Measurements from ENCODE around the gene TENM3. TPM values are rescaled to one million over a fixed set of nuclear protein-coding genes. Genes with fewer than 3 reads are reported as not detected.
A peak's percentile ranks its signal among the peaks of the same experiment; 100 is the strongest.

The TENM3 gene
- total RNA-seq, 2 experiments from 2014 or later: not detected

DNA sequence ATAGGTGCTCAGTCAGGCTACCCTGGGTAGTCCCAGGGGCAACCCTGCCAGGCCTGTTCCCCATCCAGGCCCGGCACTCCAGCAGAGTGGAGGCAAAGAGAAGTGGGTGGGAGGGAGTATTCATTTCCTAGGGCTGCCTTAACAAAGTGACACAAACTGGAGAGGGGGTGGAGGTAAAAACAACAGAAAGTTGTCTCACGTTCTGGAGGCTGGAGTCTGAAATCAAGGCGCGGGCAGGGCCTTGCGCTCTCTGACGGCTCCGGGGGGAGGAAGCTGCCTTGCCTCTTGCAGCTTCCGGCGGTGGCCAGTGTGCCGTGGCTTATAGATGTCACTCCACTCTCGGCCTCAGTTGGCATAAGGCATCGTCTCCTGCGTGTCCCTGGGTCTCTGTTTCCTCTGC lies 583.2 kb downstream of the TENM3 start:
- Histone ChIP-seq H3K4me3 (ENCODE audit: low read depth, low read length, poor library complexity, severe bottlenecking) (no peak overlapping the region), H4K20me1 (ENCODE audit: insufficient read depth, low read length) (no peaks in the 10 kb centered on the region), H3K9me2 (ENCODE audit: insufficient read depth, low read length) (no peaks in the 10 kb centered on the region), H3K27ac (ENCODE audit: low read depth, low read length, poor library complexity, severe bottlenecking) (no peak overlapping the region), H3K36me3 (ENCODE audit: insufficient read depth, low read length) (no peaks in the 10 kb centered on the region), H3K9me3 (ENCODE audit: low read length) (no peaks in the 10 kb centered on the region), H3K4me2 (ENCODE audit: low read length) (no peak overlapping the region), H2AFZ (ENCODE audit: low read length) (0 out of 2 replicates have a peak overlapping the region, but pooled peaks have one; percentile 14), H3K79me2 (ENCODE audit: insufficient read depth, low read depth, low read length) (no peaks in the 10 kb centered on the region), H3K4me1 (ENCODE audit: insufficient read depth, low read length, poor library complexity, severe bottlenecking) (no peaks in the 10 kb centered on the region)
- TF ChIP-seq, protein P1, sequence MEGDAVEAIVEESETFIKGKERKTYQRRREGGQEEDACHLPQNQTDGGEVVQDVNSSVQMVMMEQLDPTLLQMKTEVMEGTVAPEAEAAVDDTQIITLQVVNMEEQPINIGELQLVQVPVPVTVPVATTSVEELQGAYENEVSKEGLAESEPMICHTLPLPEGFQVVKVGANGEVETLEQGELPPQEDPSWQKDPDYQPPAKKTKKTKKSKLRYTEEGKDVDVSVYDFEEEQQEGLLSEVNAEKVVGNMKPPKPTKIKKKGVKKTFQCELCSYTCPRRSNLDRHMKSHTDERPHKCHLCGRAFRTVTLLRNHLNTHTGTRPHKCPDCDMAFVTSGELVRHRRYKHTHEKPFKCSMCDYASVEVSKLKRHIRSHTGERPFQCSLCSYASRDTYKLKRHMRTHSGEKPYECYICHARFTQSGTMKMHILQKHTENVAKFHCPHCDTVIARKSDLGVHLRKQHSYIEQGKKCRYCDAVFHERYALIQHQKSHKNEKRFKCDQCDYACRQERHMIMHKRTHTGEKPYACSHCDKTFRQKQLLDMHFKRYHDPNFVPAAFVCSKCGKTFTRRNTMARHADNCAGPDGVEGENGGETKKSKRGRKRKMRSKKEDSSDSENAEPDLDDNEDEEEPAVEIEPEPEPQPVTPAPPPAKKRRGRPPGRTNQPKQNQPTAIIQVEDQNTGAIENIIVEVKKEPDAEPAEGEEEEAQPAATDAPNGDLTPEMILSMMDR (conservative IDR thresholded peaks at IDR 0.05; ENCODE audit: low read length): no peak
- no peak for TF ChIP-seq EZH2phosphoT487 (IDR thresholded peaks at IDR 0.05; ENCODE audit: borderline replicate concordance, low read depth, low read length)
- BruUV-seq (replicated peaks): no TSS peak
- intact Hi-C loops (cut with micrococcal nuclease; ENCODE audit: unreplicated experiment): no loop called here
- ChIA-PET POLR2A (no interaction called here), CTCF (ENCODE audit: unreplicated experiment) (no interaction called here)
- DNase-seq (ENCODE audit: low spot score): peak; percentile 12

DNA sequence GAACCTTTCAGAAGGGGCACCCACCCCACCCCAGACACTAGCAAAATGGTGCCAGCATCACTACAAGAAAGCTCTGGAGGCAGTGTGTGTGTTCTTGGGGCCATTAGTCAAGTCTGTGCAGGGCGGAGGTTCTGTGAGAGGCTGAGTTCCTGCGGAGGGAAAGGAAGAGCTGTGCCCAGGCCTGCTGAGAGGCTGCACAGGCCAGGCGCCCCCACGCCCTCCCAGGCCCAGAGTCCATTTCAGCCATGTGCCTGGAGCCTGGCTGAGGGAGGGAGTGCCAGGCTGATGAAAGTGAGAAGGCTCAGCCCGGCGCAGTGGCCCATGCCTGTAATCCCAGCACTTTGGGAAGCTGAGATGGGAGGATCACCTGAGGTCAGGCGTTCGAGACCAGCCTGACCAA lies 584.0 kb downstream of the TENM3 start:
- Histone ChIP-seq H2AFZ (ENCODE audit: low read length) (no peak overlapping the region), H3K4me1 (ENCODE audit: insufficient read depth, low read length, poor library complexity, severe bottlenecking) (no peaks in the 10 kb centered on the region), H3K36me3 (ENCODE audit: insufficient read depth, low read length) (no peaks in the 10 kb centered on the region), H3K9me3 (ENCODE audit: low read length) (no peaks in the 10 kb centered on the region), H3K27ac (ENCODE audit: low read depth, low read length, poor library complexity, severe bottlenecking) (no peak overlapping the region), H3K4me3 (ENCODE audit: low read depth, low read length, poor library complexity, severe bottlenecking) (no peak overlapping the region), H4K20me1 (ENCODE audit: insufficient read depth, low read length) (no peaks in the 10 kb centered on the region), H3K79me2 (ENCODE audit: insufficient read depth, low read depth, low read length) (no peaks in the 10 kb centered on the region), H3K4me2 (ENCODE audit: low read length) (no peak overlapping the region), H3K9me2 (ENCODE audit: insufficient read depth, low read length) (no peaks in the 10 kb centered on the region)
- no peak for DNase-seq (ENCODE audit: low spot score)
- POLR2A ChIA-PET: interaction anchor here (0.7 kb wide), 1 partner anchor 88 kb away, joined by 4 read pairs; no protein-coding TSS in a partner anchor
- BruUV-seq (replicated peaks): no TSS peak
- intact Hi-C loops (cut with micrococcal nuclease; ENCODE audit: unreplicated experiment): no loop called here
- TF ChIP-seq, protein P1 (conservative IDR thresholded peaks at IDR 0.05; ENCODE audit: low read length): no peak
- TF ChIP-seq EZH2phosphoT487 (IDR thresholded peaks at IDR 0.05; ENCODE audit: borderline replicate concordance, low read depth, low read length): no peak
- CTCF ChIA-PET (ENCODE audit: unreplicated experiment): no interaction called here

DNA sequence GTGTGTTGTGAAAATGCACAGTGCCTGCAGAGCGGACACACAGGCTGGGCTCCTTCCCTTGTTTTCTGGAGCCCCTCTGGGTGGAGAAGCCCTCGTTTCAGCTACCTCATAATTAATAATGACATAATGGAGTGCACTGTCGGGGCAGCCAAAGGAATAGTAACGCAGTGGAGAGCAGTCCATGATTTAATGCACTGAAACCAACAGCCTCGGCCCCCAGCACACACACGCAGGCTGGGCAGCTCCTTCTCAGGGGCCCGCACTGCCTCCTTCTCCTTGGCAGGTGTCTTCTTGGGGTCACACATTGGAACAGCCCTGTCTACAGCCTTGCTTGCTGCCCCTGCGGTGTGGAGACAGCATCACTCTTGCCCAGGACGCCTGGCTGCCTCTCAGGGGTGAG lies 584.8 kb downstream of the TENM3 start:
- H3K36me3 ChIP-seq (ENCODE audit: insufficient read depth, low read length): no peaks in the 10 kb centered on the region
- no peaks in the 10 kb centered on the region for H3K9me2 ChIP-seq (ENCODE audit: insufficient read depth, low read length)
- H3K4me1 ChIP-seq (ENCODE audit: insufficient read depth, low read length, poor library complexity, severe bottlenecking): no peaks in the 10 kb centered on the region
- no peak for DNase-seq (ENCODE audit: low spot score)
- H3K27ac ChIP-seq (ENCODE audit: low read depth, low read length, poor library complexity, severe bottlenecking): no peak overlapping the region
- no peak overlapping the region for H2AFZ ChIP-seq (ENCODE audit: low read length)
- BruUV-seq (replicated peaks): no TSS peak
- H3K4me2 ChIP-seq (ENCODE audit: low read length): no peak overlapping the region
- ChIA-PET CTCF (ENCODE audit: unreplicated experiment) (no interaction called here), POLR2A (no interaction called here)
- H3K9me3 ChIP-seq (ENCODE audit: low read length): no peaks in the 10 kb centered on the region
- intact Hi-C loops (cut with micrococcal nuclease; ENCODE audit: unreplicated experiment): no loop called here
- no peak overlapping the region for H3K4me3 ChIP-seq (ENCODE audit: low read depth, low read length, poor library complexity, severe bottlenecking)
- H3K79me2 ChIP-seq (ENCODE audit: insufficient read depth, low read depth, low read length): no peaks in the 10 kb centered on the region
- TF ChIP-seq, protein P1 (conservative IDR thresholded peaks at IDR 0.05; ENCODE audit: low read length): no peak
- no peak for TF ChIP-seq EZH2phosphoT487 (IDR thresholded peaks at IDR 0.05; ENCODE audit: borderline replicate concordance, low read depth, low read length)
- H4K20me1 ChIP-seq (ENCODE audit: insufficient read depth, low read length): no peaks in the 10 kb centered on the region

Data from OCI-LY7 (cell line).